ENCODE measurements around the gene SERF2.
"Not testable (repeated sequence)": the region's sequence is repeated elsewhere in the genome, so short reads cannot be mapped to it uniquely, and the experiment has no call there.

GRCh38 chr15:43825305-43825704, 33.2 kb downstream of the SERF2 start:
- not testable (repeated sequence) for TF ChIP-seq POLR2A, CTCF (IDR thresholded peaks at IDR 0.05)
